ENCODE data around the gene TBC1D7. TPM values are rescaled to one million over a fixed set of nuclear protein-coding genes. Genes with fewer than 3 reads are reported as not detected.

TBC1D7 gene
- total and polyA plus RNA-seq, 2 donors from 2014 or later: 12.9 to 39.4 TPM

- no peak for DNase-seq
Measured at GRCh38 chr6:13260831-13261230, 67.5 kb downstream of the TBC1D7 start.

GRCh38 chr6:13260101-13260598 is 68.2 kb downstream of the TBC1D7 start:
- intact Hi-C loops (cut with DNase I): no loop called here
- DNase-seq (no peak), FAIRE-seq (no peak)
- no peak overlapping the region for H3K4me3 ChIP-seq (ENCODE audit: low read length in 3 of 3)
- H3K9ac ChIP-seq (ENCODE audit: low read length in 3 of 3): no peak overlapping the region
- peaks cover 0 to 10% (median 0%) of the 10 kb centered on the region in 3 donors for H3K9me3 ChIP-seq (ENCODE audit: control insufficient read depth in 2 of 3, insufficient read depth in 1 of 3, low read length in 3 of 3)
- no peaks in the 10 kb centered on the region for H3K36me3 ChIP-seq (ENCODE audit: control insufficient read depth in 2 of 3, insufficient read depth in 3 of 3, low read length in 3 of 3)
- peaks cover 0 to 3% (median 0%) of the 10 kb centered on the region in 3 donors for H3K4me1 ChIP-seq (ENCODE audit: control insufficient read depth in 2 of 3, insufficient read depth in 2 of 3, low read depth in 1 of 3, low read length in 3 of 3)
- no peak for TF ChIP-seq CTCF (IDR thresholded peaks at IDR 0.05; ENCODE audit: borderline replicate concordance, extremely low read depth, insufficient read depth)
- no peaks in the 10 kb centered on the region for H3K27me3 ChIP-seq (ENCODE audit: control insufficient read depth, insufficient read depth, low read length)
- no peak overlapping the region for H3K27ac ChIP-seq (ENCODE audit: low read depth in 2 of 2, low read length in 2 of 2)

More at GRCh38 chr6:13260831-13261230, 67.5 kb downstream of the TBC1D7 start:
- H3K27ac ChIP-seq (ENCODE audit: low read depth in 2 of 2, low read length in 2 of 2): no peak overlapping the region
- H3K9ac ChIP-seq (ENCODE audit: low read length in 3 of 3): no peak overlapping the region
- no peak for FAIRE-seq
- H3K36me3 ChIP-seq (ENCODE audit: control insufficient read depth in 2 of 3, insufficient read depth in 3 of 3, low read length in 3 of 3): no peaks in the 10 kb centered on the region
- H3K27me3 ChIP-seq (ENCODE audit: control insufficient read depth, insufficient read depth, low read length): no peaks in the 10 kb centered on the region
- no peak for TF ChIP-seq CTCF (IDR thresholded peaks at IDR 0.05; ENCODE audit: borderline replicate concordance, extremely low read depth, insufficient read depth)
- H3K4me3 ChIP-seq (ENCODE audit: low read length in 3 of 3): no peak overlapping the region
- H3K9me3 ChIP-seq (ENCODE audit: control insufficient read depth in 2 of 3, insufficient read depth in 1 of 3, low read length in 3 of 3): peaks cover 0 to 5% (median 0%) of the 10 kb centered on the region in 3 donors
- peaks cover 0 to 3% (median 0%) of the 10 kb centered on the region in 3 donors for H3K4me1 ChIP-seq (ENCODE audit: control insufficient read depth in 2 of 3, insufficient read depth in 2 of 3, low read depth in 1 of 3, low read length in 3 of 3)
- intact Hi-C loops (cut with DNase I): no loop called here

- Histone ChIP-seq H3K9ac (ENCODE audit: low read length in 3 of 3) (no peak overlapping the region), H3K4me3 (ENCODE audit: low read length in 3 of 3) (no peak overlapping the region), H3K4me1 (ENCODE audit: control insufficient read depth in 2 of 3, insufficient read depth in 2 of 3, low read depth in 1 of 3, low read length in 3 of 3) (peaks cover 0 to 3% (median 0%) of the 10 kb centered on the region in 3 donors), H3K9me3 (ENCODE audit: control insufficient read depth in 2 of 3, insufficient read depth in 1 of 3, low read length in 3 of 3) (peaks cover 0 to 11% (median 0%) of the 10 kb centered on the region in 3 donors), H3K27ac (ENCODE audit: low read depth in 2 of 2, low read length in 2 of 2) (no peak overlapping the region), H3K36me3 (ENCODE audit: control insufficient read depth in 2 of 3, insufficient read depth in 3 of 3, low read length in 3 of 3) (no peaks in the 10 kb centered on the region), H3K27me3 (ENCODE audit: control insufficient read depth, insufficient read depth, low read length) (no peaks in the 10 kb centered on the region)
- FAIRE-seq (no peak), DNase-seq (no peak)
- intact Hi-C loops (cut with DNase I): no loop called here
- TF ChIP-seq CTCF (IDR thresholded peaks at IDR 0.05; ENCODE audit: borderline replicate concordance, extremely low read depth, insufficient read depth): no peak
Measured at GRCh38 chr6:13259393-13259792, 68.9 kb downstream of the TBC1D7 start.

All from kidney (tissue), 14 donors.